Measurements from ENCODE around the gene LEPR. TPM values are rescaled to one million over a fixed set of nuclear protein-coding genes. Genes with fewer than 3 reads are reported as not detected.

Gene LEPR
- total and polyA plus RNA-seq, 4 experiments from 2014 or later: 1.7 to 3.0 (median 2.0) TPM

DNA sequence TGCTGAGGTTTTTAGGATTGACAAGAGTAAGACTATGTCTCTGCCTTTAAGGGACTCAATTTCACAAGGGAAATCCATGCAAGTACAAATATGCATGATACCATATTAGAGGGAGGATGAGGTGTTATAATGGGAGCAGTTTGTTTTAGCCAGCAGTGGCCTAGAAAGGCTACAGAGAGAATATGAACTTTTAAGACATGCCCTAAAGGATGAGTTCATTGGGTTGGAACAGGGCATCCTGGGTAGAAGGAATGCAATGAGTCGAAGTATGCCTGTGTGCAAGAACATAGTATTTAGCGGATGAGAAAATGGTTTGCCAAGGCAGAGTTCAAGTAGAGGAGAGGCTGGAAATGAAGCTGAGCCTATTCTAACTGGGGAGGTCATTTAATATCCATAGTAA lies 32.6 kb upstream of the LEPR start:
- Mint-ChIP-seq H3K9me3 (no peaks in the 10 kb centered on the region), H3K27ac (no peak overlapping the region), H3K4me1 (no peaks in the 10 kb centered on the region), H3K27me3 (no peaks in the 10 kb centered on the region), H3K4me3 (no peak overlapping the region), H3K36me3 (peaks cover 4 to 12% of the 10 kb centered on the region in 2 donors)
- no peaks in the 10 kb centered on the region for H3K9me3 ChIP-seq (ENCODE audit: control insufficient read depth in 1 of 2, low read length in 2 of 2)
- ChIA-PET CTCF (ENCODE audit: partially characterized antibody) (no interaction called here), POLR2A (ENCODE audit: partially characterized antibody) (no interaction called here)
- H3K4me3 ChIP-seq (ENCODE audit: low read length in 2 of 2): no peak overlapping the region
- H3K4me1 ChIP-seq (ENCODE audit: insufficient read depth, low read length): no peaks in the 10 kb centered on the region
- DNase-seq: no peak
- intact Hi-C loops (cut with micrococcal nuclease): no loop called here
- no peak overlapping the region for H3K27ac ChIP-seq (ENCODE audit: low read depth, low read length)
- no peaks in the 10 kb centered on the region for H3K27me3 ChIP-seq (ENCODE audit: insufficient read depth, low read length)
- no peaks in the 10 kb centered on the region for H3K36me3 ChIP-seq (ENCODE audit: insufficient read depth, low read length)

GRCh38 chr1:65388908-65389695 lies 31.4 kb upstream of the LEPR start:
- Histone ChIP-seq H3K9me3 (ENCODE audit: control insufficient read depth in 1 of 2, low read length in 2 of 2) (no peaks in the 10 kb centered on the region), H3K36me3 (ENCODE audit: insufficient read depth, low read length) (no peaks in the 10 kb centered on the region), H3K4me3 (ENCODE audit: low read length in 2 of 2) (no peak overlapping the region), H3K27ac (ENCODE audit: low read depth, low read length) (no peak overlapping the region), H3K27me3 (ENCODE audit: insufficient read depth, low read length) (no peaks in the 10 kb centered on the region), H3K4me1 (ENCODE audit: insufficient read depth, low read length) (peaks cover 11% of the 10 kb centered on the region)
- intact Hi-C loops (cut with micrococcal nuclease): no loop called here
- H3K4me3 Mint-ChIP-seq: no peak overlapping the region
- no peak for DNase-seq
- ChIA-PET CTCF (ENCODE audit: partially characterized antibody) (no interaction called here), POLR2A (ENCODE audit: partially characterized antibody) (no interaction called here)
- no peaks in the 10 kb centered on the region for H3K9me3 Mint-ChIP-seq
- no peaks in the 10 kb centered on the region for H3K27me3 Mint-ChIP-seq
- H3K4me1 Mint-ChIP-seq: peaks cover 0 to 7% (median 5%) of the 10 kb centered on the region in 4 donors
- H3K36me3 Mint-ChIP-seq: peaks cover 4 to 12% of the 10 kb centered on the region in 2 donors
- H3K27ac Mint-ChIP-seq: no peak overlapping the region

GRCh38 chr1:65392497-65392896 lies 28.0 kb upstream of the LEPR start:
- Mint-ChIP-seq H3K27ac (no peak overlapping the region), H3K4me1 (peaks cover 6 to 16% (median 9%) of the 10 kb centered on the region in 4 donors), H3K9me3 (no peaks in the 10 kb centered on the region), H3K4me3 (no peak overlapping the region), H3K36me3 (peaks cover 0 to 6% of the 10 kb centered on the region in 2 donors), H3K27me3 (no peaks in the 10 kb centered on the region)
- intact Hi-C loops (cut with micrococcal nuclease): no loop called here
- Histone ChIP-seq H3K27ac (ENCODE audit: low read depth, low read length) (no peak overlapping the region), H3K27me3 (ENCODE audit: insufficient read depth, low read length) (no peaks in the 10 kb centered on the region), H3K4me3 (ENCODE audit: low read length in 2 of 2) (no peak overlapping the region), H3K4me1 (ENCODE audit: insufficient read depth, low read length) (peaks cover 19% of the 10 kb centered on the region), H3K9me3 (ENCODE audit: control insufficient read depth in 1 of 2, low read length in 2 of 2) (no peaks in the 10 kb centered on the region), H3K36me3 (ENCODE audit: insufficient read depth, low read length) (no peaks in the 10 kb centered on the region)
- ChIA-PET CTCF (ENCODE audit: partially characterized antibody) (no interaction called here), POLR2A (ENCODE audit: partially characterized antibody) (no interaction called here)
- DNase-seq: no peak

- Mint-ChIP-seq H3K27me3 (no peaks in the 10 kb centered on the region), H3K27ac (peak overlapping the region in 1 of 7 donors; percentile 59)
Measured at GRCh38 chr1:65393347-65393746, 27.1 kb upstream of the LEPR start.

GRCh38 chr1:65393928-65394327 lies 26.5 kb upstream of the LEPR start:
- peaks cover 6 to 16% (median 9%) of the 10 kb centered on the region in 4 donors for H3K4me1 Mint-ChIP-seq
- peaks cover 0 to 2% of the 10 kb centered on the region in 2 donors for H3K36me3 Mint-ChIP-seq
- H3K36me3 ChIP-seq (ENCODE audit: insufficient read depth, low read length): no peaks in the 10 kb centered on the region
- H3K4me3 Mint-ChIP-seq: no peak overlapping the region
- ChIA-PET CTCF (ENCODE audit: partially characterized antibody) (interaction anchor here (1.4 kb wide), 1 partner anchor 10 kb away, joined by 5 read pairs; no protein-coding TSS in a partner anchor), POLR2A (ENCODE audit: partially characterized antibody) (no interaction called here)
- intact Hi-C loops (cut with micrococcal nuclease): no loop called here
- no peaks in the 10 kb centered on the region for H3K9me3 Mint-ChIP-seq
- no peak for DNase-seq
- H3K27me3 Mint-ChIP-seq: no peaks in the 10 kb centered on the region
- H3K27me3 ChIP-seq (ENCODE audit: insufficient read depth, low read length): no peaks in the 10 kb centered on the region
- H3K4me1 ChIP-seq (ENCODE audit: insufficient read depth, low read length): peaks cover 19% of the 10 kb centered on the region
- H3K27ac Mint-ChIP-seq: peak overlapping the region in 1 of 7 donors; percentile 38
- H3K4me3 ChIP-seq (ENCODE audit: low read length in 2 of 2): no peak overlapping the region
- H3K27ac ChIP-seq (ENCODE audit: low read depth, low read length): no peak overlapping the region
- H3K9me3 ChIP-seq (ENCODE audit: control insufficient read depth in 1 of 2, low read length in 2 of 2): no peaks in the 10 kb centered on the region

More at GRCh38 chr1:65393347-65393746, 27.1 kb upstream of the LEPR start:
- Histone ChIP-seq H3K27ac (ENCODE audit: low read depth, low read length) (no peak overlapping the region), H3K4me1 (ENCODE audit: insufficient read depth, low read length) (peaks cover 19% of the 10 kb centered on the region), H3K36me3 (ENCODE audit: insufficient read depth, low read length) (no peaks in the 10 kb centered on the region), H3K9me3 (ENCODE audit: control insufficient read depth in 1 of 2, low read length in 2 of 2) (no peaks in the 10 kb centered on the region), H3K27me3 (ENCODE audit: insufficient read depth, low read length) (no peaks in the 10 kb centered on the region), H3K4me3 (ENCODE audit: low read length in 2 of 2) (no peak overlapping the region)
- no peaks in the 10 kb centered on the region for H3K9me3 Mint-ChIP-seq
- peaks cover 0 to 2% of the 10 kb centered on the region in 2 donors for H3K36me3 Mint-ChIP-seq
- peaks cover 6 to 16% (median 9%) of the 10 kb centered on the region in 4 donors for H3K4me1 Mint-ChIP-seq
- intact Hi-C loops (cut with micrococcal nuclease): no loop called here
- DNase-seq: no peak
- no peak overlapping the region for H3K4me3 Mint-ChIP-seq
- CTCF ChIA-PET (ENCODE audit: partially characterized antibody): interaction anchor here (1.4 kb wide), 1 partner anchor 10 kb away, joined by 5 read pairs; no protein-coding TSS in a partner anchor
- POLR2A ChIA-PET (ENCODE audit: partially characterized antibody): no interaction called here

GRCh38 chr1:65395887-65396612 lies 24.4 kb upstream of the LEPR start:
- DNase-seq: no peak
- Mint-ChIP-seq H3K27ac (no peak overlapping the region), H3K9me3 (no peaks in the 10 kb centered on the region), H3K36me3 (peaks cover 3 to 4% of the 10 kb centered on the region in 2 donors), H3K4me1 (peaks cover 6 to 16% (median 9%) of the 10 kb centered on the region in 4 donors), H3K27me3 (no peaks in the 10 kb centered on the region), H3K4me3 (peak overlapping the region in 1 of 8 donors; percentile 0)
- peaks cover 19% of the 10 kb centered on the region for H3K4me1 ChIP-seq (ENCODE audit: insufficient read depth, low read length)
- no peaks in the 10 kb centered on the region for H3K36me3 ChIP-seq (ENCODE audit: insufficient read depth, low read length)
- CTCF ChIA-PET (ENCODE audit: partially characterized antibody): no interaction called here
- no peak overlapping the region for H3K4me3 ChIP-seq (ENCODE audit: low read length in 2 of 2)
- no peak overlapping the region for H3K27ac ChIP-seq (ENCODE audit: low read depth, low read length)
- POLR2A ChIA-PET (ENCODE audit: partially characterized antibody): no interaction called here
- intact Hi-C loops (cut with micrococcal nuclease): no loop called here
- no peaks in the 10 kb centered on the region for H3K9me3 ChIP-seq (ENCODE audit: control insufficient read depth in 1 of 2, low read length in 2 of 2)
- H3K27me3 ChIP-seq (ENCODE audit: insufficient read depth, low read length): no peaks in the 10 kb centered on the region

DNA sequence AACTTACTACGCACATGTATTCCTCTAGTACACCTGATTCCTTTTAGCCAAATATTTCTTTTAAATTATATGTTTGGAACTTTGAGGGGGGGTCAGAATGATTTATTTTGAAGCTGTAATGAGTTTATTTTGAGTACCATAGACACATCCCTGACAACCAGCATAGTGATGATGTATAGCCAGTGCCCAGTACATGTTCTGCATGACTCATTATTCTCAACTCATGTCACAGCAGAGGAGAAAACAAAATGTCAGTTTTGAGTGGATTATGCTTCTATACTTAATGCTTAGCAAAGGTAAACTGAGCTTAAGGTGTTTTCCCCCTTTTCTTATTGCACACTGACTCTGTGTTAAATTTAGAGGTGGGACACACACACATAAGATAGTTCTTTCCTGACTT lies 22.4 kb upstream of the LEPR start:
- Mint-ChIP-seq H3K27ac (no peak overlapping the region), H3K9me3 (no peaks in the 10 kb centered on the region), H3K36me3 (peaks cover 3 to 4% of the 10 kb centered on the region in 2 donors), H3K4me3 (no peak overlapping the region), H3K27me3 (no peaks in the 10 kb centered on the region), H3K4me1 (peaks cover 6 to 16% (median 9%) of the 10 kb centered on the region in 4 donors)
- Histone ChIP-seq H3K4me3 (ENCODE audit: low read length in 2 of 2) (no peak overlapping the region), H3K4me1 (ENCODE audit: insufficient read depth, low read length) (peaks cover 18% of the 10 kb centered on the region), H3K9me3 (ENCODE audit: control insufficient read depth in 1 of 2, low read length in 2 of 2) (no peaks in the 10 kb centered on the region), H3K27me3 (ENCODE audit: insufficient read depth, low read length) (no peaks in the 10 kb centered on the region), H3K27ac (ENCODE audit: low read depth, low read length) (no peak overlapping the region), H3K36me3 (ENCODE audit: insufficient read depth, low read length) (no peaks in the 10 kb centered on the region)
- no peak for DNase-seq
- intact Hi-C loops (cut with micrococcal nuclease): no loop called here
- ChIA-PET CTCF (ENCODE audit: partially characterized antibody) (no interaction called here), POLR2A (ENCODE audit: partially characterized antibody) (no interaction called here)
